DND-41 (cell line): ENCODE measurements around the gene SLCO6A1.

Experiments
- ATAC-seq: fragments of 200-7000 bp; cut with Tn5 transposase; 3 replicates; pipeline ENCODE4 v1.9.1; 2021; ENCODE audit warnings: low read depth; ENCODE audit not compliant: insufficient read depth
- DNase-seq: peaks from one replicate; pipeline ENCODE4 v3.0.0-alpha.2; 2020
- H2AFZ ChIP-seq: 2 replicates; pipeline ENCODE4 v1.6.0; 2012; ENCODE audit warnings: low read depth, low read length
- H3K27ac ChIP-seq: 2 replicates; pipeline ENCODE4 v1.5.1; 2012; ENCODE audit warnings: low read length, inconsistent platforms
- H3K27me3 ChIP-seq: fragments of 200-600 bp; sonication (generic); 2 replicates; pipeline ENCODE4 v1.6.0; 2012; ENCODE audit warnings: low read length, mild to moderate bottlenecking, inconsistent platforms; ENCODE audit not compliant: insufficient read depth, poor library complexity
- H3K36me3 ChIP-seq: 2 replicates; pipeline ENCODE4 v1.5.1; 2012; ENCODE audit warnings: low read length, inconsistent platforms; ENCODE audit not compliant: insufficient read depth
- H3K4me1 ChIP-seq: 2 replicates; pipeline ENCODE4 v1.5.1; 2012; ENCODE audit warnings: mild to moderate bottlenecking, low read length; ENCODE audit not compliant: insufficient read depth
- H3K4me2 ChIP-seq: 2 replicates; pipeline ENCODE4 v1.6.0; 2012; ENCODE audit warnings: mild to moderate bottlenecking, moderate library complexity, low read length, inconsistent platforms; ENCODE audit not compliant: insufficient read depth
- H3K4me3 ChIP-seq, 2 experiments: fragments of 200-600 bp in 1 of 2; shearing (Covaris generic) in 1 of 2; 2 replicates each; pipeline ENCODE4 v1.5.1; 2012 to 2016; ENCODE audit warnings: inconsistent platforms in 2 of 2, low read length in 2 of 2, mild to moderate bottlenecking in 2 of 2, low read depth in 1 of 2, moderate library complexity in 1 of 2
- H3K79me2 ChIP-seq: 2 replicates; pipeline ENCODE4 v1.6.0; 2012; ENCODE audit warnings: low read length, inconsistent platforms; ENCODE audit not compliant: insufficient read depth
- H3K9ac ChIP-seq: 2 replicates; pipeline ENCODE4 v1.6.0; 2012; ENCODE audit warnings: low read depth, mild to moderate bottlenecking, inconsistent platforms, low read length, moderate library complexity
- H3K9me3 ChIP-seq: 2 replicates; pipeline ENCODE4 v1.5.1; 2012; ENCODE audit warnings: low read length, moderate library complexity, mild to moderate bottlenecking, inconsistent platforms; ENCODE audit not compliant: insufficient read depth, severe bottlenecking
- H4K20me1 ChIP-seq: 2 replicates; pipeline ENCODE4 v1.6.0; 2012; ENCODE audit warnings: low read length; ENCODE audit not compliant: insufficient read depth
- CTCF ChIP-seq: IDR thresholded peaks from 2 replicates; pipeline ENCODE4 v1.5.1; 2012; ENCODE audit warnings: borderline replicate concordance, low read length, moderate library complexity, mild to moderate bottlenecking; ENCODE audit not compliant: poor library complexity, severe bottlenecking; ENCODE audit errors: extremely low read depth
- EZH2 ChIP-seq: IDR thresholded peaks from 3 replicates; pipeline ENCODE4 v1.6.1; 2012; ENCODE audit warnings: borderline replicate concordance, low read depth, mild to moderate bottlenecking, moderate library complexity, low read length, inconsistent platforms; ENCODE audit not compliant: severe bottlenecking

Gene SLCO6A1

GRCh38 chr5:102529031-102529430, 30.2 kb upstream of the SLCO6A1 start:
- ATAC-seq (no peak), DNase-seq (no peak)
- no peaks in the 10 kb centered on the region for H4K20me1 ChIP-seq
- no peaks in the 10 kb centered on the region for H3K9me3 ChIP-seq
- no peak for TF ChIP-seq EZH2
- no peak for TF ChIP-seq CTCF
- H3K79me2 ChIP-seq = no peaks in the 10 kb centered on the region
- H3K4me3 ChIP-seq = no peak overlapping the region
- H3K27me3 ChIP-seq = no peaks in the 10 kb centered on the region
- H3K4me2 ChIP-seq = no peak overlapping the region
- no peaks in the 10 kb centered on the region for H3K36me3 ChIP-seq
- no peak overlapping the region for H2AFZ ChIP-seq
- no peak overlapping the region for H3K27ac ChIP-seq
- no peak overlapping the region for H3K9ac ChIP-seq
- no peaks in the 10 kb centered on the region for H3K4me1 ChIP-seq

GRCh38 chr5:102528600-102528999, 29.8 kb upstream of the SLCO6A1 start:
- Histone ChIP-seq H2AFZ (no peak overlapping the region), H3K4me2 (no peak overlapping the region), H3K36me3 (no peaks in the 10 kb centered on the region)

GRCh38 chr5:102527547-102527946, 28.7 kb upstream of the SLCO6A1 start:
- DNase-seq = no peak
- TF ChIP-seq EZH2 = no peak
- TF ChIP-seq CTCF = no peak
- H3K79me2 ChIP-seq = no peaks in the 10 kb centered on the region
- H3K9ac ChIP-seq = no peak overlapping the region
- no peak overlapping the region for H3K27ac ChIP-seq
- no peak for ATAC-seq
- no peaks in the 10 kb centered on the region for H3K36me3 ChIP-seq
- no peak overlapping the region for H3K4me3 ChIP-seq
- no peaks in the 10 kb centered on the region for H3K9me3 ChIP-seq
- no peaks in the 10 kb centered on the region for H3K27me3 ChIP-seq
- H2AFZ ChIP-seq = no peak overlapping the region
- H4K20me1 ChIP-seq = no peaks in the 10 kb centered on the region
- no peaks in the 10 kb centered on the region for H3K4me1 ChIP-seq
- no peak overlapping the region for H3K4me2 ChIP-seq

More at GRCh38 chr5:102528600-102528999, 29.8 kb upstream of the SLCO6A1 start:
- ATAC-seq (no peak), DNase-seq (no peak)
- Histone ChIP-seq H3K4me3 (no peak overlapping the region), H3K9ac (no peak overlapping the region), H3K27me3 (no peaks in the 10 kb centered on the region), H3K27ac (no peak overlapping the region), H3K4me1 (no peaks in the 10 kb centered on the region), H3K9me3 (no peaks in the 10 kb centered on the region), H4K20me1 (no peaks in the 10 kb centered on the region), H3K79me2 (no peaks in the 10 kb centered on the region)
- TF ChIP-seq EZH2 = no peak
- TF ChIP-seq CTCF = no peak
